Coronary artery (tissue), 2 donors: Measurements from ENCODE around the gene EDDM13.
A peak's percentile ranks its signal among the peaks of the same experiment; 100 is the strongest.

Experiments used
- DNase-seq: peaks from one replicate; pipeline ENCODE4 v3.0.0-alpha.2; 2017; ENCODE audit warnings: low spot score
- H3K27ac ChIP-seq, 2 donors: fragments of 200-600 bp; sonication (generic); one replicate each; pipeline ENCODE4 v1.5.1; 2016 to 2019
- H3K4me3 ChIP-seq: fragments of 200-600 bp; sonication (generic); 2 replicates; pipeline ENCODE4 v1.5.1; 2016; ENCODE audit warnings: mild to moderate bottlenecking, moderate library complexity
- TF ChIP-seq, protein P1 (sequence below): fragments of 200-600 bp; sonication (generic); IDR thresholded peaks from one replicate; pipeline ENCODE4 v1.5.1; 2019; ENCODE audit warnings: antibody characterized with exemption

The EDDM13 gene

DNA sequence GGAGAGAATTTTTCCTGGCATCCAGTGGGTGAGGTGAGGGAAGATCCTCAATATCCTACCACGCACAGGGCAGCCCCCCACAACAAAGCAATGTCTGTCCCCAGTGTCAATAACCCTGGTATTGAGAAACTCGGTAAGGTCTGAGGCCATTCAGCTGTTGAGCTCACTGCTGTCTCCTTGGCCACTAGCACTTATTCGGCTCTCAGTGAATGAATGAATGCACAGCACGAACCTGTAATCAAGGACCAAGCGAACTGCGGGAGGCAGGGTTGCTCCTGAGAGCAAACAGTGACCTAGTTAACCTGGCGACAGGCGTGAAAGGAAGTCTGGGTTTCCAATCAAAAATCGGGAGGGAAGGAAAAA lies 41.5 kb downstream of the EDDM13 start:
- TF ChIP-seq, protein P1, sequence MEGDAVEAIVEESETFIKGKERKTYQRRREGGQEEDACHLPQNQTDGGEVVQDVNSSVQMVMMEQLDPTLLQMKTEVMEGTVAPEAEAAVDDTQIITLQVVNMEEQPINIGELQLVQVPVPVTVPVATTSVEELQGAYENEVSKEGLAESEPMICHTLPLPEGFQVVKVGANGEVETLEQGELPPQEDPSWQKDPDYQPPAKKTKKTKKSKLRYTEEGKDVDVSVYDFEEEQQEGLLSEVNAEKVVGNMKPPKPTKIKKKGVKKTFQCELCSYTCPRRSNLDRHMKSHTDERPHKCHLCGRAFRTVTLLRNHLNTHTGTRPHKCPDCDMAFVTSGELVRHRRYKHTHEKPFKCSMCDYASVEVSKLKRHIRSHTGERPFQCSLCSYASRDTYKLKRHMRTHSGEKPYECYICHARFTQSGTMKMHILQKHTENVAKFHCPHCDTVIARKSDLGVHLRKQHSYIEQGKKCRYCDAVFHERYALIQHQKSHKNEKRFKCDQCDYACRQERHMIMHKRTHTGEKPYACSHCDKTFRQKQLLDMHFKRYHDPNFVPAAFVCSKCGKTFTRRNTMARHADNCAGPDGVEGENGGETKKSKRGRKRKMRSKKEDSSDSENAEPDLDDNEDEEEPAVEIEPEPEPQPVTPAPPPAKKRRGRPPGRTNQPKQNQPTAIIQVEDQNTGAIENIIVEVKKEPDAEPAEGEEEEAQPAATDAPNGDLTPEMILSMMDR, result no peak
- Histone ChIP-seq H3K4me3 (peak overlapping the region; percentile 73), H3K27ac (peak overlapping the region; percentile 80 to 94)
- DNase-seq, result no peak

- Histone ChIP-seq H3K4me3 (peak within 1 kb of the TSS; percentile 73), H3K27ac (peak within 1 kb of the TSS; percentile 80 to 94)
- TF ChIP-seq, protein P1, result no peak
- DNase-seq, result peak; percentile 98
Measured at GRCh38 chr19:56314381-56315076, 42.0 kb downstream of the EDDM13 start, which contains the start of gene ZSCAN5A. Gene ZSCAN5A (minus strand): TSS chr19:56314839. CDS start chr19:56225046, 89,793 bp downstream.

DNA sequence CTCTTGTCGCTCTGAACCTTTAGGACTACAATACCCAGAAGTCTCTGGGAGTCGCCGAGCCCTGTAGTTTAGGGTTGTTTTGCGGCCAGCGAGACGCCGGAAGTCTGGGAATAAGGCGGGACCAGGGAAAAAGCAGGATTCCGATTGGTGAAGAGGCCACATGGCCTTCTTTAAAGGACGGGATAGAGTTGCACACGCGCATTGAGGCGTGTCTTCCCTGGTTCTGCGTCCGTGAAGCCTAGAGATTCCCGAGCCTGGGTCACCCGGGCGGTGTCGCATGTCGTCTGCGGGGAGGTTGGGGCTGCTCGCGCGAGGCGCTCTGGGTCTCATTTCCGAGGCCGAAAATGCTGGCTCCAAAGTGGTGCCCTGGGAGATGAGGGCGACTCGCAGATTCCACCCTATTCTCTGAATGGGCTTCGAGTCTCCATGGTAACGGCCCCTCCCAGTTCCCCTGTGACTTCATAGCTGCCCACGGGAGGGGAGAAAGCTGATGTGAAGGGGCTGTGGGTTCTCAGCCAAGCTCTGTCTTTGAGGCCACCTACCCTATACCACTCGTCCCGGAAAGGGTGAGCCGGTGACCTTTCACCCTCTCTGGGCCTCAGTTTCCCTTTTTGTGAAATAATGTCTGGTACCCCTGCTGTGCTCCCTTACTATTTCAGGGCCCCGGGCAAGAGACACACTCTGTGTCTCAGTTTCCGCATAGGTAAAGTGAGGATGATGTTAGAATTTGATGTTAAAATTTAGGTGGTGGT lies 42.7 kb downstream of the EDDM13 start:
- Histone ChIP-seq H3K4me3 (peak overlapping the region; percentile 73), H3K27ac (peak overlapping the region; percentile 80 to 94)
- peak; percentile 97 for DNase-seq
- TF ChIP-seq, protein P1, result no peak

DNA sequence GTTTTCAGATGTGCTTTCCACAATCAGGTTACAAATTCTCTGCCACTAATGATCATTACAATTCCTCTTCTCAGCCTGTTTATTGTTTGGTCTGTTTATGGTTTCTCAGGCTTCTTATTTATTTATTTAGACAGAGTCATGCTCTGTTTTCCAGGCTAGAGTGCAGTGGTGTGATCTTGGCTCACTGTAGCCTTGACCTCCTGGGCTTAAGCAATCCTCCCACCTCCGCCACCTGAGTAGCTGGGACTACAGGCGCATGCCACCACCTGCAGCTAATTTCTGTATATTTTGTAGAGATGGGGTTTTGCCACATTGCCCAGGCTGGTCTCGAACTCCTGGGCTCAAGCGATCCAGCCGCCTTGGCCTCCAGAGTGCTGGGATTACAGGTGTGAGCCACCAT lies 44.2 kb downstream of the EDDM13 start:
- TF ChIP-seq, protein P1, result no peak
- DNase-seq, result no peak
- H3K4me3 ChIP-seq, result no peak overlapping the region
- H3K27ac ChIP-seq, result no peak overlapping the region

GRCh38 chr19:56317749-56318148 lies 45.2 kb downstream of the EDDM13 start:
- H3K27ac ChIP-seq, result no peak overlapping the region
- TF ChIP-seq, protein P1, result no peak
- H3K4me3 ChIP-seq, result no peak overlapping the region
- no peak for DNase-seq

DNA sequence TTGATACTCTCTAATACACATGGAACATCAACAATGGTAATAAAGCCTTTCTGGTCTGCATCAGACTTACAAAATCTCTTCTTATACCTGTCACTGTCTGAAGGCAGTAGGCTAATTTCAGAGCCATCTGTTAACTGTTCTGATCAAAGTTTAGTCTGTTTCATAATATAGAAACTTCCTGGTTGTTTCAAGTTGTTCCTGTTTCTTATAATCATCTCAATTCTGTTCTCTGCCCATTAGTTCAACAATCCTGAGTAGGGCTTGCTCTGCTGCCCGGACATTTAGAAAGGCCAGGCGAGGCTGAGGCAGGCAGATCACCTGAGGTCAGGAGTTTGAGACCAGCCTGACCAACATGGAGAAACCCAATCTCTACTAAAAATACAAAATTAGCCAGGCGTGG lies 47.4 kb downstream of the EDDM13 start:
- DNase-seq, result no peak
- Histone ChIP-seq H3K27ac (no peak overlapping the region), H3K4me3 (no peak overlapping the region)
- TF ChIP-seq, protein P1, result no peak
